Activated CD8-positive, alpha-beta memory T cell treated with anti-CD3 and anti-CD28 coated beads, Interleukin-2, amount 10 ng/mL, durations not matched to agents 7 days and 5 days (primary cell): Measurements from ENCODE around the gene MMP17. TPM values are rescaled to one million over a fixed set of nuclear protein-coding genes. Genes with fewer than 3 reads are reported as not detected.

Experiments
- ATAC-seq: fragments of 150-1000 bp; cut with Tn5 transposase; one replicate; pipeline ENCODE4 v1.10.0; 2021; ENCODE audit warnings: moderate library complexity
- CTCF ChIA-PET: fragments of 350-600 bp; sonication (Branson Sonifier 250); formaldehyde crosslinking; loops from one replicate; lab custom pipeline; 2021; ENCODE audit warnings: antibody characterized with exemption; lab: Charles Lee
- DNase-seq: peaks from one replicate; pipeline ENCODE4 v3.0.0-alpha.2; 2020
- H3K27ac Mint-ChIP-seq: one replicate; pipeline ENCODE4 v1.8.0; 2021; ENCODE audit warnings: mild to moderate bottlenecking, mixed read lengths
- H3K27me3 Mint-ChIP-seq: one replicate; pipeline ENCODE4 v1.8.0; 2021; ENCODE audit warnings: mixed read lengths
- H3K36me3 Mint-ChIP-seq: one replicate; pipeline ENCODE4 v1.8.0; 2021; ENCODE audit warnings: mild to moderate bottlenecking, mixed read lengths
- H3K4me1 Mint-ChIP-seq: one replicate; pipeline ENCODE4 v1.8.0; 2021; ENCODE audit warnings: mixed read lengths
- H3K4me3 Mint-ChIP-seq: one replicate; pipeline ENCODE4 v1.8.0; 2021; ENCODE audit warnings: mild to moderate bottlenecking, moderate library complexity, mixed read lengths
- H3K9me3 Mint-ChIP-seq: one replicate; pipeline ENCODE4 v1.8.0; 2022; ENCODE audit warnings: low read depth, mixed read lengths
- total RNA-seq, 2 experiments: library from RNA; stranded (reverse); gene quantifications; one replicate each; pipeline ENCODE4 v1.2.3, GENCODE V29; 2021

The MMP17 gene
- total RNA-seq, 2 experiments from 2014 or later = not detected

- Mint-ChIP-seq H3K27ac (no peak overlapping the region), H3K4me3 (no peak overlapping the region), H3K27me3 (no peaks in the 10 kb centered on the region), H3K36me3 (no peaks in the 10 kb centered on the region), H3K4me1 (peaks cover 3% of the 10 kb centered on the region), H3K9me3 (no peaks in the 10 kb centered on the region)
- CTCF ChIA-PET = interaction anchor here (0.6 kb wide), 1 partner anchor 468 kb away, joined by 3 read pairs; no protein-coding TSS in a partner anchor
- no peak for ATAC-seq
- DNase-seq = no peak
These were observed 24.5 kb downstream of the MMP17 start for GRCh38 chr12:131852551-131853299.

GRCh38 chr12:131853832-131854797, 25.9 kb downstream of the MMP17 start:
- Mint-ChIP-seq H3K36me3 (no peaks in the 10 kb centered on the region), H3K4me3 (no peak overlapping the region), H3K27ac (no peak overlapping the region), H3K9me3 (no peaks in the 10 kb centered on the region), H3K4me1 (peaks cover 3% of the 10 kb centered on the region), H3K27me3 (no peaks in the 10 kb centered on the region)
- DNase-seq (no peak), ATAC-seq (no peak)
- CTCF ChIA-PET = no interaction called here

GRCh38 chr12:131854861-131855476, 26.8 kb downstream of the MMP17 start:
- no peaks in the 10 kb centered on the region for H3K27me3 Mint-ChIP-seq
- CTCF ChIA-PET = no interaction called here
- no peaks in the 10 kb centered on the region for H3K36me3 Mint-ChIP-seq
- DNase-seq (no peak), ATAC-seq (no peak)
- no peaks in the 10 kb centered on the region for H3K9me3 Mint-ChIP-seq
- no peak overlapping the region for H3K27ac Mint-ChIP-seq
- no peak overlapping the region for H3K4me3 Mint-ChIP-seq
- peaks cover 3% of the 10 kb centered on the region for H3K4me1 Mint-ChIP-seq

GRCh38 chr12:131855521-131856142, 27.4 kb downstream of the MMP17 start:
- no peaks in the 10 kb centered on the region for H3K9me3 Mint-ChIP-seq
- ATAC-seq (no peak), DNase-seq (no peak)
- H3K4me1 Mint-ChIP-seq = peaks cover 7% of the 10 kb centered on the region
- H3K27me3 Mint-ChIP-seq = no peaks in the 10 kb centered on the region
- no peak overlapping the region for H3K4me3 Mint-ChIP-seq
- CTCF ChIA-PET = no interaction called here
- no peaks in the 10 kb centered on the region for H3K36me3 Mint-ChIP-seq
- no peak overlapping the region for H3K27ac Mint-ChIP-seq

- CTCF ChIA-PET = no interaction called here
- ATAC-seq = no peak
- Mint-ChIP-seq H3K4me3 (no peak overlapping the region), H3K4me1 (peaks cover 10% of the 10 kb centered on the region), H3K9me3 (no peaks in the 10 kb centered on the region), H3K27ac (no peak overlapping the region), H3K27me3 (no peaks in the 10 kb centered on the region), H3K36me3 (no peaks in the 10 kb centered on the region)
- DNase-seq = no peak
These were observed 28.3 kb downstream of the MMP17 start for GRCh38 chr12:131856366-131857097.

DNA sequence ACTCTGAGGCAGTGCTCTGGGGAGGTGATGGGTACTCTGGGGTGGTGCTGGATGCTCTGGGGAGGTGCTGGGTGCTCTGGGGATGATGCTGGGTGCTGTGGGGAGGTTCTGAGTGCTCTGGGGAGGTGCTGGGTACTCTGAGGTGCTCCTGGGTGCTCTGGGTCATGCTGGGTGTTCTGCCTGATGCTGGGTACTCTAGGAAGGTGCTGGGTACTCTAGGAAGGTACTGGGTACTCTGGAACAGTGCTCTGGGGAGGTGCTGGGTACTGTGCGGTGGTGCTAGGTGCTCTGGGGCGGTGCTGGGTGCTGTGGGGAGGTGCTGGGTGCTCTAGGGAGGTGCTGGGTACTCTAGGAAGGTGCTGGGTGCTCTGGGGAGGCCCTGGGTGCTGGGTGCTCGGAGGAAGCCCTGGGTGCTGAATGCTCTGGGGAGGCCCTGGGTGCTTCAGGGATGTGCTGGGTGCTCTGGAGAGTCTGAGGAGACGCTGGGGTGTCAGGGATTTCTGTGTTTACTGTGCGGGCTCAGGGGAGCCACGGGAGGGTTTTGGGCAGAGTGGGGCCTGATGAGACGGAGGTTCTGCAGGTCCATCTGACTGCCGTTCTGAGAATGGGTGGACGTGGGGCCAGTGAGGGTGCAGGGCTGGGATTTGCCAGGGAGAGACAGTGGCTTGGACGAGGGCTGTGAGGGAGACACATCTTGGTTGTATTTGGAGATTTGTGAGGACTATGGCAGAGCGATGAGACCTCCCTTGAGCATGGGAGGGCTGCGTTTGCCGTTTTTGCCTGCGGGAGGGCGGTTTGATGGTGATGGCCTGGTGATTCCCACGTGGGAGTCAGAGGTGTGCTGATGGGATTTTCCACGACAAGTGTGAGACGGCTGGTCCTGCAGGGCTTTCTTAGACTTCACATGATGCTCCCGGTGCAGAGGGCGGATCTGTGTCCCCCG, 30.0 kb downstream of the MMP17 start:
- DNase-seq = no peak
- Mint-ChIP-seq H3K9me3 (no peaks in the 10 kb centered on the region), H3K4me1 (peaks cover 9% of the 10 kb centered on the region), H3K36me3 (no peaks in the 10 kb centered on the region), H3K27ac (no peak overlapping the region), H3K27me3 (no peaks in the 10 kb centered on the region), H3K4me3 (no peak overlapping the region)
- CTCF ChIA-PET = no interaction called here
- ATAC-seq = no peak

- Mint-ChIP-seq H3K36me3 (no peaks in the 10 kb centered on the region), H3K4me3 (no peak overlapping the region), H3K27me3 (no peaks in the 10 kb centered on the region), H3K27ac (no peak overlapping the region), H3K4me1 (peaks cover 9% of the 10 kb centered on the region), H3K9me3 (no peaks in the 10 kb centered on the region)
- CTCF ChIA-PET = no interaction called here
- ATAC-seq (peak; percentile 27), DNase-seq (no peak)
These were observed 32.5 kb downstream of the MMP17 start for GRCh38 chr12:131860472-131861260.

GRCh38 chr12:131861261-131862083, 33.3 kb downstream of the MMP17 start:
- no peak overlapping the region for H3K27ac Mint-ChIP-seq
- peaks cover 9% of the 10 kb centered on the region for H3K4me1 Mint-ChIP-seq
- no peak for ATAC-seq
- DNase-seq = no peak
- H3K4me3 Mint-ChIP-seq = no peak overlapping the region
- CTCF ChIA-PET = no interaction called here
- no peaks in the 10 kb centered on the region for H3K36me3 Mint-ChIP-seq
- no peaks in the 10 kb centered on the region for H3K9me3 Mint-ChIP-seq
- no peaks in the 10 kb centered on the region for H3K27me3 Mint-ChIP-seq

DNA sequence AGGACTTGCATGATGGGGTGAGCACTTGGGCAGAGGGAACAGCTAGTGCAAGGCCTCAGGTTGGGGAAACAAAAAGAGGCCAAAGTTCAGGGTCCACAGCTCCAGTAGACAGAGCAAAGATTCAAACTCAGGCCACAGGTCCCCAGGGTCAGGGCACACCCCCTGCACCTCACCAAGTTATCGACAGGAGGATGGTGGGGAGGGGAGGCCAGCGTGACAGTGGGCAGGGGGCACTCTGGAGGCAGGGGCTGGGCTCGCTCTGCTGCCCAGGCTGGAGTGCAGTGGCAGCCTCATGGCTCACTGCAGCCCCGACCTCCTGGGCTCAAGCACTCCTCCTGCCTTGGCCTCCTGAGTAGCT, 33.9 kb downstream of the MMP17 start:
- Mint-ChIP-seq H3K27ac (no peak overlapping the region), H3K27me3 (no peaks in the 10 kb centered on the region), H3K4me3 (no peak overlapping the region), H3K9me3 (no peaks in the 10 kb centered on the region), H3K36me3 (no peaks in the 10 kb centered on the region), H3K4me1 (peaks cover 9% of the 10 kb centered on the region)
- ATAC-seq (no peak), DNase-seq (no peak)
- CTCF ChIA-PET = no interaction called here

GRCh38 chr12:131862600-131862993, 34.4 kb downstream of the MMP17 start:
- no peak overlapping the region for H3K4me3 Mint-ChIP-seq
- H3K27ac Mint-ChIP-seq = no peak overlapping the region
- H3K27me3 Mint-ChIP-seq = no peaks in the 10 kb centered on the region
- DNase-seq = no peak
- CTCF ChIA-PET = no interaction called here
- ATAC-seq = no peak
- H3K36me3 Mint-ChIP-seq = no peaks in the 10 kb centered on the region
- peaks cover 9% of the 10 kb centered on the region for H3K4me1 Mint-ChIP-seq
- H3K9me3 Mint-ChIP-seq = no peaks in the 10 kb centered on the region
